GM12874 (cell line): Measurements from ENCODE around the gene FAM217A.

Source experiments
- CTCF ChIP-seq: IDR thresholded peaks from 2 replicates; pipeline ENCODE4 v1.5.1; 2011; ENCODE audit warnings: low read depth, mild to moderate bottlenecking, control low read depth, low read length, moderate library complexity; ENCODE audit not compliant: insufficient read depth

FAM217A gene

GRCh38 chr6:4049246-4049645, 29.7 kb downstream of the FAM217A start:
- TF ChIP-seq CTCF: no peak

GRCh38 chr6:4041480-4041879, 37.5 kb downstream of the FAM217A start:
- no peak for TF ChIP-seq CTCF

- TF ChIP-seq CTCF: no peak
Measured at GRCh38 chr6:4039348-4039747, 39.6 kb downstream of the FAM217A start.

GRCh38 chr6:4036581-4036980, 42.4 kb downstream of the FAM217A start:
- no peak for TF ChIP-seq CTCF

GRCh38 chr6:4032475-4032874, 46.5 kb downstream of the FAM217A start:
- no peak for TF ChIP-seq CTCF

GRCh38 chr6:4031442-4031841, 47.5 kb downstream of the FAM217A start:
- TF ChIP-seq CTCF: no peak

GRCh38 chr6:4030669-4031068, 48.3 kb downstream of the FAM217A start:
- TF ChIP-seq CTCF: no peak

GRCh38 chr6:4029687-4030086, 49.2 kb downstream of the FAM217A start:
- no peak for TF ChIP-seq CTCF
